ENCODE measurements around the gene UNC80.

The UNC80 gene

DNA sequence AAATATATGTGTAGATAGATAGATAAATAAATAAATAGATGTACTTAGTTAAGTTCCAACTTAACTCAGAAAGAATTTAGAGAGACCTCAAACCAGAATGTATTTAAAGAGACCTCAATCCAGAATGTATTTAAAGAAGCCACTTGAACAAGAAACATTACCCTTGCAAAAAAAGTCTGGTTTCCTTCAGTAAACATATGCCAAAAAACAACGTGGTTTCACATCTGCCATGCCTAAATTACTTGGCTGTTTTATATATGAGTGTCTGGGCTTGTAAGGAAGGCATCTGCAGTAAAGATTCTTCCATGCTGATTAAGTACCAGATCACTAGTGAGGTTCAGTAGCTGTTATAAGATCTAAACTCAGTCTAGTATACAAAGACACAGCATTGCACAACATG lies 201.7 kb downstream of the UNC80 start:
- DNase-seq = no peak

DNA sequence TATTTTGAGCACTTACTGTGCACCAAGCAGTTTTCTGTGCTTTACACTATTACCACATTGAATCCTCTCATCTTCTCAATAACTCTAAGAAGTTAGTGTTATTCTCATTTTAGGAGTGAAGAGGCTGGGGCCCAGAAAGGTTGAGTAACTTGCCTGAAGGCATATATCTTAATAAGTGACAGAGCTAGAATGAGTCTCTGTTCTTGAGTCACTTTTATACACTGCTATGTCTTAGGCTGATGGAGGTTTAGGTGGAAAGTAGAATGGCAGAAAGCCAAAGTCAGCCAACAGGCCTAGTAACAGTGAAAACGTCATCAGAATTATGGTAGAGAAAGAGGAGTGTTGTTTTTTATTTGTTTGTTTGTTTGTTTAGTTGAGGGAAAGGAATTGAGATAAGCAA lies 202.9 kb downstream of the UNC80 start:
- no peak for DNase-seq

DNA sequence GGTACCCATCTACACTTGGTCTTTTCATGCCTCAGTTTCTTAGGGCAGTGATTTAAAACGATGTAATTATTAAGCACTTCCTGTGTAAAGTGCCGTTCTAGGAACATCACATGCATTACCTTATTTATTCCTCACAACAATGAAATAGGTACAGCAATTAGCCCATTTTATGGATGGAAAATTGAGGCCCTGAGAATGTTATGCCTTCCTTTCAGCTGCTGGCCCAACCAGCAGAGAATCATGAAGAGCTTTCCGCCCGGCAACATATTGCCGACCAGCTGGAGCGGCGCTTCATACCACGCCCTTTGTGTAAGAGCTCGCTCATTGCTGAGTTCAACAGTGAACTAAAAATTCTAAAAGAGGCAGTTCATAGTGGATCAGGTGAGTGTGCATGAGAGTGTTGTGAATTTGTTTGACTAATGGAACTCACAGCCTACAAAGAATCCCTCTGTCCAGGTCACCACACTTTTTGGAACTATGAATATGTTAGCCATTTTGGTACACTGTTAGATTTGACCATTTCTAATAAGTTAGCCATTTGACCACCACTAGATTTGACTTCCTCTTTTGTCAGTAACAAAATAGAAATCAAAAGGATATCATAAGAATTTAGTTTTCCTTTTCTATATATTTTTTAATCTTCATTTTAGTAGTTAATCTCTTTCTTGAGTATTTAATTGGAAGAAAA lies 205.2 kb downstream of the UNC80 start:
- DNase-seq = no peak

DNA sequence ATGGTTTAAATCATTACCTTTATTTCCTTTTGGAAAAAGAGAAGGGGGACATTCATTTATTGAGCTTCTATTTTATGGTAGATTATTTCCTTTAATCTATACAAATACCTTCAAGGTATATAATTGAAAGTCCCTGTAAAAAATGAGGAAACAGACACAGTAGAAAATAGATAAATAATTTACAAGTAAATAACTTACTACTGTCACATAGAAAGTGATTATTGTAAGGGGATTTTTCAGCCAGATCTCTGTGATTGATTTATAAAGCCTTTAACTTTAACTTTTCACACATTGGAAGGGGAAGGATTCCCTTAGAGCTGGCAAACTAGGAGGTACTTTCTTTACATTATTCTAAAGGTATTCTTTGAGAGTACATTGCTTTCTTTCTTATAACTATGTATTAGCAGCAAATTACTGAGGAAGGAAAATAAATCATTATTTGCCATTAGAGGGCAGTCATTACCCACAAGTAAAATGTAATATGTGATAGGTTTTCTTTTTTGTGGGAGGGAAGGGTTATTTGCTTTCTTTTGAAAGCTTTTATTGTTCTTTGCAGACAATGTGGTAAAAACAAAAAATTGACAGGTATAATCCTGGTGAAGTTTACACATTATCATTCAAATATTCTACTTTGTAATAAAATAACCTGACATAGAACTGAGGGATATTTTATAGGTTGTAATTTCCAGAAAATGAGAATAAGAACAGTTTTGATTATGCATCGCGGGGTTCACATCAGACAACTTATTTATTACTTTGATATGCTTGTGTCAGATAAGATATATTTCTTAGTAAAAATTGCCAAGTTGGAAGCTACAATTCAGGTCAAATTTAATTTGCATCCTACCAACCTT lies 206.0 kb downstream of the UNC80 start:
- DNase-seq = no peak

DNA sequence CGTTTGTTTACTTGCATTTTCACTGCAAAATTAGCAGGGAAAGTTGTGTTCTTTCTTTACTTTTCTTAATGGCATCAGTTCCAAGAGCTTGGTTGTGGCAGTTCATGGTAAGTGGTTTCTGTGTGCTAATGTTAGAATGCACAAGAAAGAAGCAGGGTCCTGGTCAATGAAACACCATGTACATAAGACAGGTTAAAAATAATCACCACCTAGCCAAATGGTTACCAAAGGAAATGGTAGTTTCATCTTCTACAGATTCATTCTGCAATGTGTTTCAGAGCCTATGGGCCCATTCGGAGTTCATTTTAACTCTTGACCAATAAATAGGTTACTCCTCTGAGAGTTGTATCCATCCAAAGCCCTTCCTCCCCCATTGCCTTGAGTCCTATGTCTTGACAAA lies 212.7 kb downstream of the UNC80 start:
- DNase-seq = no peak

DNA sequence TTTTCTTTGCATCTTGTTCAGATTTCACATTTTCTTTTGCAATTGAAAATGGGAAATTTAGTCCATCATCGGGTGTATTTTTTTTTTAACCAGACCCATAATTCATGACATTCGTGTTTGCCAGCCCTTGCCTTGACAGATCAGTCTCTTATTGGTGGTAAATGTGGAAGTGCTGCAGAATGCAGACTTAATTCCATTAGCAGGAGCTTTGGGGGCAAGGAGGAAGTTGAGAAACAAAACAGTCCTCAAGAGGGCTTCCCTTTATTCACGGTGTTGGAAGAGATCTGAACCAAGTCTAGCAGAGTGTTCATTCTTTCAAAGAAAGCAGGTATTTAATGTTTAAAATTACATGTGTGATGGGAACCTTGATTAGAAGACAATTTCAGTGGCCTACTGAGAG lies 214.2 kb downstream of the UNC80 start:
- no peak for DNase-seq

DNA sequence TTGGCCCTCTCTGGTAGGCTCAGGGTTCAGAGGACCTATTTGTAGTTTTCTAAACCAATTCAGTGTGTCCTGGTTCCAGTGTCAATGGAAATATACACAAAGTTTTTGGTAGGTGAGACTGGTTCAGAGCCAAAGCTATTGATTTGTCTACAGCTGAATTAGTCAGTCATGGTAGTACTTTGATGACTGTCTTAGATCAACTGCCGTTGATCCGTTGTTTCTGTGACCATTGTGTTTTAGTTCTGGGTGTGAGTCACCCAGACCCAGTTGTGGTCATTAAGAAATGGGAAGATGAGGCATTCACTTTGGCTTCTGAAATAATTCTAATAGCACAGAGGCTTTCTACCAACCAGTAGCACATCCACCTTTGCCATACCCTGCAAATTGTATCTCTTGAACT lies 214.8 kb downstream of the UNC80 start:
- no peak for DNase-seq

DNA sequence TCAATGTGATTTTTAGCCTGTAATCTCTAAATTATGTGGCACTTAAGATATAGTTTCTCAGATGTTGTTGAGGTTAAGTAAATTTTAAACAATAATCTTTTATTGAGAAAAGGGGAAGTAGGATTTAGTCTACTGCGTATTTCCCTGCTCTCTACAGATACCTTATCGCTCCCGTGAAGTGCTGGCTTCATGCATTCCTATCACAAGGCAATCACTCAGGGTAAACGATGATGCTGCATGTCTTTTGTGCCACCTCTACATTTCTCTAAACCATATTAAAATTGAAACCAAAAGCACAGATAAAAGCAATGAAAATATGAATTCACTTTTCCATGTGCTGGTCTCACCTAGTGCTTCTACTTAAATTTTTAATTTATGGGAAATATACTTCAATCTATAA lies 216.4 kb downstream of the UNC80 start:
- no peak for DNase-seq

DNA sequence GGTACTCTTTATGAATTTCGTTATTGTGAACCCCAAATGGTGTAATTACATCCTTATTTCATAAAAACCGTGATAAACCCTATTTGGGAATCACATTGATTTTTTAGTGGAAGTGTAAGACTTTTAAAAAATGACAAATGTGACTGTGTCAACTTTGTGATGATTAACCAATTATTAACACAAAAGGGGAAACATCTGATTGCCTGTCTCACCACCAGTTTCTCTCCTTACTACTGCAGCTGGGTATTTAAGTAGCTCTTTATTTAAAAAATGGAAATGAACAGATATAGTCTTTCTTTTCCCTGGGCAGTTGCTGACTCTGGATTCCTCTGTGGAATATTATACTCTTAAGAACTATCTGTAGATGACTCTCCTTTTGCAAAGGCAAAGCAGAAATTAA lies 219.2 kb downstream of the UNC80 start:
- DNase-seq = no peak

DNA sequence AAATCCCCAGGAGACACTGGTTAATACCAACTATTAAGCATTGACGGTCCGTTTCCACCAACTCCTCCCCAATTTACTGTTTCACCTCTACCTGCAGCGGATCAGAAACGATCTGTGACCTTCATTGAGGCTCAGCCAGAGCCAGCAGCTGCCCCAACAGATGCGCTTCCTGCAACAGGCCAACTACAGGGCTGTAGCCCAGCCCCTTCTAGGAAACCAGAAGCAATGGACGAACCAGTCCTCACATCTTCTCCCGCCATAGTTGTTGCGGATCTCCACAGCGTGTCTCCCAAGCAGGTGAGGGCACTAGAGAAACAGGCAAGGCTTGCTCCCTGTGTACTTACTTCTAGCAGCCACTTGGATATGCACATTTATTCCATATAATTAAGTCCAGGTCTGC lies 222.3 kb downstream of the UNC80 start:
- no peak for DNase-seq

DNA sequence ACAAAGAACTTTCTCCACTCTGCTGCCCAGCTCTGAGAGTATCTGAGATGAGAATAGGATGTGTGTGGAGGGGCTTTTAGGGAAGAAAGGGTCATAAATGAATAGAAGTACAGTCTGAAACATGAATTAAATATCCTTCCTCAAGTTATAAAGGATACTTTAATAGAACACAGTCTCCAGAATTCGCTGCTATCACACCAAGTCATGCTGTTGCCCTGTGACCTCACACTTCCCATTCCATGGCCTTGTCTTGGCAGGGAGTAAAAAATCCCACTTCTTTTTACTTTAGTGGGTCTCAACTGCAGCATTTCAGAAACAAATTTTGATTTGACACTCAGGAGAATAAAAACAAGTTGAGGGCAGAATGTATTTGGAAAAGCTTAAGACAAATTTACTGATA lies 227.0 kb downstream of the UNC80 start:
- DNase-seq = no peak

DNA sequence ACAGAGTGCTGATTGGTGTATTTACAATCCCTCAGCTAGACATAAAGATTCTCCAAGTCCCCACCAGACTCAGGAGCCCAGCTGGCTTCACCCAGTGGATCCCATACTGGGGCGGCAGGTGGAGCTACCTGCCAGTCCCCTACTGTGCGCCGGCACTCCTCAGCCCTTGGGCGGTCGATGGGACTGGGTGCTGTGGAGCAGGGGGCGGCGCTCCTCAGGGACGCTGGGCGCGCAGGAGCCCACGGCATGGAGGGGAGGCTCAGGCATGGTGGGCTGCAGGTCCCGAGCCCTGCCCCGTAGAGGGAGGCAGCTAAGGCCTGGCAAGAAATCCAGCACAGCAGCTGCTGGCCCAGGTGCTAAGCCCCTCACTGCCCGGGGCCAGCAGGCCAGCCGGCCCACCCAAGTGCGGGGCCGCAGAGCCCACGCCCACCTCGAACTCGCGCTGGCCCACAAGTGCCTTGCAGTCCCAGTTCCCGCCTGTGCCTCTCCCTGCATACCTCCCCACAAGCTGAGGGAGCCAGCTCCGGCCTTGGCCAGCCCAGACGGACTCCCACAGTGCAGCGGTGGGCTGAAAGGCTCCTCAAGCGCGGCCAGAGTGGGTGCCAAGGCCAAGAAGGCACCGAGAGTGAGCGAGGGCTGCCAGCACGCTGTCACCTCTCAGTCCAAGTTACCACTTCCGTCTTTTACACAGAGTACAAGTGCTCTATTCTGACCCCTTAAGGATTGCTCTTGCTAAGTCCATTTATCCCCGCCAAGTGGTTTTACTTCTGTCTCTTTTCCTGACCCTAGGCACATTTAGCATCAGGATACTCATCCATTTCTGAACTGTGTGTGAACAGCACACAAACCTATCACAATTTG lies 229.1 kb downstream of the UNC80 start:
- no peak for DNase-seq

DNA sequence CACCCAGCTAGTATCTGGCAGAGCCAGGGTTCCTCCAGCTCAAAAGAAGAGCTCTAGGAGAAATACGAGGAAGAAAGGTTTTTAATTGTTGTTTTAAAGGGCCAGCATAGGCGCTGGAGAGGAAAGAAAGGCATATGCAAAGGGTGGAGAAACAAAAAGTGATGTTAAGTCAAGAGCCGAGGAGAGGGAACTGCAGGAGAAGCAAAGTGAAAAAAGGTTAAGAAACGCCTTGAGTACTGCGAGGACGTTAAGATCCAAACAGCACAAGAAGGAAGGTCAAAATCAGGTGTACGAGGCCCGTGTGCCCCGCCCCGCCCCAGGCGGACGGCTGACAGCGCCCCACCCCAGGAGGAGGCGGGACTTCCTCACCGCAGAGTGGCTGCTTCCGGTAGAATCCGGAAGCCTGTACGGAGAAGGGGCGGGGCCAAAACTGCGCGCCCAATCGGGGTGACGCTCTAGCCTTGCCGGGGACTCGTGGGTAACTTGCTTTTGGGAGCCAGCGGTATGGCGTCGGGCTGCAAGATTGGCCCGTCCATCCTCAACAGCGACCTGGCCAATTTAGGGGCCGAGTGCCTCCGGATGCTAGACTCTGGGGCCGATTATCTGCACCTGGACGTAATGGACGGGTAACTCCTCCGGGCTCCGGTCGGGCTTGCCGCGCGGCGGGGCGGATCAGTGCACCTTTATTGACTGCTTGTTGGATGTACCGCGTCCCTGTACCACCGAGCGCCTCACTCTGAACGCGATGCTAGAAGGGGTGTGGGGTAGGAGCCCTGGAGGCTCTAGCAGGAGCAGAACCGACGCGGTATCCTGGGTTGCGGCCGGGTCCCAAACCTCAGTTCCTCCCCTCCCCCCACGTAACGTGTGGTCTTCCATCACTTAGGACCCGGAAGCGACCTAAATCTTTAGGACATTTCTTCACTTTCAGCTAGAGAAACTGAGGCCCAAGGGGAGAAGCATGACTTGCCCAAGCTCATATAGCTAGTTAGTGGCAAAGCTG lies 230.8 kb downstream of the UNC80 start, which contains the start of gene RPE:
RPE (plus strand) TSS at position 481 of the 1,000 bp plus-strand sequence; CDS start at position 505, 24 bp downstream.
- peak; percentile 75 for DNase-seq

DNA sequence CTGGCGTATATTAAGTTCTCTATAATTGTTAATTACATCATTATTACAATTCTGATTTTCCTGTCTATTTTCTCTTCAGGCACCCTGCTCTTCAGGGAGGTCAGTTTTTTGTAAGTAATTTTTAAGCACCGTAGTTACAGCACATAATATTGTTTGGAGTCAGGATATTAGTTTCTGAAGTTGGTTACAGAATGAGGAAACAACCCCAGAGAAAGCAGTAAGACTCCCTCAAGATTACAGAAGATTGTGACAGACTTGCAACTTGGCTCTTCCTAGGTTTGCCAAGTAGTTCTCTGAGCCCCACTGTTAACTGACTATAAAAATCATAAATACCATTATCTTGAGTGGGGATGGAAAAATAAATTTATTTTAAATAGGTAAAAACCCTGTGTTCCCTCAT lies 231.7 kb downstream of the UNC80 start:
- DNase-seq = no peak

DNA sequence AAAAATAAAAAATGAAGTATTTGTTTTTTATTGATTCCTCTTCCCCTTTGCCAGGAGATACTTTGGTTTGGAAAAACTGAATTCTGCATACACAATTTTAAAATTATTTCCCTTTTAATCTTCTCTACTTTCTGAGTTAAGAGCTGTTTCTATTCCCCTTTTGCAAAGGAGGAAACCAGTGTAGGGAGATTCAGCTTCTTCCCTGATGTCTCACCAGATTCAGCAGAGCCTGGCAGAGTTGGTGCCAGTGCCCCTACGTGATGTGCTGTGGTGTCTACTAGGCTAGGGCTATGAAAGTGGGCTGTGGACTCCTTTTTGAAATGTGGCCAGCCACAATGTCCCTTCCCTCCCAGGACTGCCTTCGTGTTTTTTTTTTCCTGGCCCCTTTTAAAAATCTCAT lies 233.2 kb downstream of the UNC80 start:
- DNase-seq = no peak

DNA sequence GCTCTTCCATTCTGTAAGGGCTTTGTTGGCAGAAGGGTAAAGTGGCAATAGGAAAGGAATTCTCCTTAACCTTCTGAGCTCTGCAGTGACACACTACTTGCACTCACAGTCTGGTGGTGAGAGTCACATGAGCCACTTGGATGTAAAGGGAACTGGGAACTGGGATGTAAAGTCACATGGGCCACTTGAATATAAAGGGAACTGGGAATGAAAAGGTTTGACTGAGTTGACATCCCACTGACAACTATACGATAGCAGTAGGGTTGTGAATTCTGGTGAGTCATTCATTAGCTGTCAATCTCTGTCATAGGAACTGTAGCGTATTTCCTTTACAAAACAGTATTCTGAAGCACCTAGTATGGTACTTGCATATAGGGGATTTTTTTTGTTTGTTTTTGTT lies 236.3 kb downstream of the UNC80 start:
- no peak for DNase-seq

DNA sequence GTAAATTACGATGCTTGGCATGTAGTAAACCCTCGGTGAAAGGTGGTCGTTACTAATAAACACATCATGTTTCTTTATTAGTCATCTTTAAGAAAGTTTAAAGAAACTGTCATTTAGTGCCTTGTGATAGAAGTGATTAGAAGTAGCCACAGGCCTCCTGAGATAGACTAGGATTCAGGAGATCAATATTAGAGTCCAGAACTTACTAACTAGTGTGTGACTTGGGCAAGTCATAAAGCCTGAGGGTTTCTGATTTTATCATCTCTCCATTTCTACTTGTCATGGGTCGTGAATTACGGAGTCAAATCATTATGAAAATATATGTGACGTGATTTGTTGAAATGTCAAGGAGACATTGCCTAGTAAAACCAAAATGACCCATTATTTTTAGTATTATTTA lies 237.5 kb downstream of the UNC80 start:
- DNase-seq = no peak

DNA sequence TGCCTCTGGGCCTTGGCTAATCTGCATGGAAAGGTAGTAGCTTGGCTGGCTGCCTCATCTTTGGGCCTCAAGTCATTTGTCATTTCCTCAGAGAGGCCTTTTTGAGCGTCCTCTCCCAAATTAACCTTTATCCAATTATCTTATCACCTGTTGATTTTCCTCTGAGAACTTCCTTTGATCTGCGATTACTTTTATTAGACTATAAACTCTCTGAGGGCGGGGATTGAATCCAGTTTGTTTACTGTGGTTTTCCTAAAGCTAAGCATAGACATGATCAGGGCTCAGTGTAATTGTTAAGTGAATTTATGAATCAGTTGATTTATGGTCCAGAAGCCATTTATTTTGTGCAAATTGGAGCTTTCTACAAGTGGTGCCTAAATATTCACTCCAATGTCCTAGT lies 238.3 kb downstream of the UNC80 start:
- DNase-seq = no peak

DNA sequence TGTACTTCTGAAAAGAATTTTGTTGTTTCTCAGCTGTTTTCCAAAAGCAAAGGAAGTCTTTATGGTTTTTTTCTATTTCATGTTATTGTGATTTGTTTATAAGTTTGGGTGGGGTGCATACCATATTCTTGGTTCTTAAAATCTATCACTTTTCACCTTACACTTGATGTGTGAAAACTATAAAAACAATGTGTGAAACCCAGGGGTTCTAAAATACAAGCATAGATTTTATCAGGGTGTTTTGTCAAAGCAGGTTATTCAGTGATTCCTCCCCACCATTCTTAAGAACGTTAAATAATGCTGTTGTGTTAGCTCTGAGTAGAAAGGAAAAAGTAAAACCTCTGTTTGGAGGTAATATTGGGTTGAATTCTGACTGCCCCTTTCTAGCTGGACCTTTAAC lies 248.5 kb downstream of the UNC80 start:
- no peak for DNase-seq

DNA sequence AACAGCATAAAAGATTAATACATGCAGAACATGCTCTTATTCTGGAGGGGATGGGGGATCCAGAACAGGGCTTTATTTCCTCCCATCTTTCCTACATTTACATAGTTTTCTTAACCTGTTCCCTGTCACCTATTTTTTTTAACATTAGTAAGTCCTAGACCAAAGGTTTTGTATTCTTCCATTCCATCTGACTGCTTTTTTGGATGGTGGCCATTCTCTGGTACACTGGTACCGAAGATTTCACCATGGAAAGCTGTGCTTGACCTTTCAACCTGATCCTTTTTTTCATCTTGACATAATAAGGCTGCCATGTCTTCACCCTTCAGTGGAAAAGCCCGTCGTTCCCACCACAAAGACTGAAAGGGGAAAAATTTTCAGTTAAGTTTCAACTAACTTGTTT lies 251.2 kb downstream of the UNC80 start:
- DNase-seq = no peak

DNA sequence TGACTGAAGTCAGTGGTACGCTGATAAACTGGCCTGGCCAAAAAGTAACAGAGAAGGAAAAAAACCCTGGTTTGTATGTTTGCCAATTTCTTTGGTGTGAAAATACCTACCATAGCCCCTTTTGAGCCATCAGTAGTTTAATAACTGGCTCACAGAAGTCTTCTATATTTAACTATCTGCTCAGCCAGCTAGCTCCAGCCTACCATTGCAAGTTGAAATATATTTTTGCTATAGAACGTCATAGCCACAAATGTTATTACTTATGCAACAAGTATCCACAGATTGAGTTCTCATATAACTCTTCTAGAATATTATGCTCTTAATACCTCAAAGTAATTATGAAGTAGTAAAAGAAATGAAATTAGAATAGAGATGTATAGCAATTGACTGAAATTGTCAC lies 256.0 kb downstream of the UNC80 start:
- DNase-seq = no peak

DNA sequence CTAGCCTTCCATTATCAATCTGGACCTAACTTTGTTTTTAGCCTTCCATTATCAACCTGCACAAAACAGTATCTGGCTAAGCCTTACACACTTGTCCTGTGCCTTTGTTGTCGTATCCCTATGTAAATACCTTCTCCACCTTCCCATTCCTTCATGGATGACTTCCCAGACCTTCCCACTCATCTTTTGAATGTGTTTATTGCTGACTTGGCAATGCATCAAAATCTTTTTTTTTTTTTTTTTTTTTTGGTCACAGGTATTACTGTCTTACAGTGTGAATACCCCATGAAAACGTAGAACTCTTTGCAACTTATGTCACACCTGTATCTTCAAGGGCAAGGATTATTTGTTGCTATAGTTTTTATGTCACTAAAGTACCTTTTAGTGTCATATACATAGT lies 256.5 kb downstream of the UNC80 start:
- no peak for DNase-seq

All from GOT3 (cell line).